ENCODE results near the gene EIF3D.
"Not testable (repeated sequence)": the region's sequence is repeated elsewhere in the genome, so short reads cannot be mapped to it uniquely, and the experiment has no call there.

EIF3D gene

GRCh38 chr22:36522662-36523061 lies 6.3 kb downstream of the EIF3D start:
- Mint-ChIP-seq H3K27me3 (ENCODE audit: low read depth) (no peaks in the 10 kb centered on the region), H3K9me3 (no peaks in the 10 kb centered on the region), H3K27ac (no peak overlapping the region), H3K36me3 (ENCODE audit: low read depth) (peaks cover 81% of the 10 kb centered on the region), H3K4me1 (peaks cover 5% of the 10 kb centered on the region), H3K4me3 (no peak overlapping the region)
- TF ChIP-seq, protein P1, sequence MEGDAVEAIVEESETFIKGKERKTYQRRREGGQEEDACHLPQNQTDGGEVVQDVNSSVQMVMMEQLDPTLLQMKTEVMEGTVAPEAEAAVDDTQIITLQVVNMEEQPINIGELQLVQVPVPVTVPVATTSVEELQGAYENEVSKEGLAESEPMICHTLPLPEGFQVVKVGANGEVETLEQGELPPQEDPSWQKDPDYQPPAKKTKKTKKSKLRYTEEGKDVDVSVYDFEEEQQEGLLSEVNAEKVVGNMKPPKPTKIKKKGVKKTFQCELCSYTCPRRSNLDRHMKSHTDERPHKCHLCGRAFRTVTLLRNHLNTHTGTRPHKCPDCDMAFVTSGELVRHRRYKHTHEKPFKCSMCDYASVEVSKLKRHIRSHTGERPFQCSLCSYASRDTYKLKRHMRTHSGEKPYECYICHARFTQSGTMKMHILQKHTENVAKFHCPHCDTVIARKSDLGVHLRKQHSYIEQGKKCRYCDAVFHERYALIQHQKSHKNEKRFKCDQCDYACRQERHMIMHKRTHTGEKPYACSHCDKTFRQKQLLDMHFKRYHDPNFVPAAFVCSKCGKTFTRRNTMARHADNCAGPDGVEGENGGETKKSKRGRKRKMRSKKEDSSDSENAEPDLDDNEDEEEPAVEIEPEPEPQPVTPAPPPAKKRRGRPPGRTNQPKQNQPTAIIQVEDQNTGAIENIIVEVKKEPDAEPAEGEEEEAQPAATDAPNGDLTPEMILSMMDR (IDR thresholded peaks at IDR 0.05; ENCODE audit: unreplicated experiment in 3 of 3): no peak

DNA sequence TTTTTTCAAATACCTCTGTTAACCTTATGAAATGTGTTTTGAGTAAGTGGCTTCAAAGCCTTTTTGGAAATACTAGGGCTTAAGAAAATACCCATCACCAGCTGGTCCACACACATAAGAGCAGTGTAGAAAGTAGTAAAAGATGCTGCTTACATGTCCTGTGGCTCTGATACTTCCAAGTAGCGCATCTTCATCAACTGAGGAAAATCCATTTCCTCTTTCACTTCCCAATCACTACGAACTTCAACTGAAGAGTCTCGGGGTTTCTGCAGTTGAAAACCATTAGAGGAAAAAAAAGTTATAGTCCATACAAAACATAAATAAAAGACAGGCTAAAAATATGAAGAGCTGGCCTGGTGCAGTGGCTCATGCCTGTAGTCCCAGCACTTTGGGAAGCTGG lies 8.5 kb downstream of the EIF3D start:
- TF ChIP-seq, protein P1 (IDR thresholded peaks at IDR 0.05; ENCODE audit: unreplicated experiment in 3 of 3): no peak
- Mint-ChIP-seq H3K27me3 (ENCODE audit: low read depth) (no peaks in the 10 kb centered on the region), H3K36me3 (ENCODE audit: low read depth) (peaks cover 84% of the 10 kb centered on the region)

DNA sequence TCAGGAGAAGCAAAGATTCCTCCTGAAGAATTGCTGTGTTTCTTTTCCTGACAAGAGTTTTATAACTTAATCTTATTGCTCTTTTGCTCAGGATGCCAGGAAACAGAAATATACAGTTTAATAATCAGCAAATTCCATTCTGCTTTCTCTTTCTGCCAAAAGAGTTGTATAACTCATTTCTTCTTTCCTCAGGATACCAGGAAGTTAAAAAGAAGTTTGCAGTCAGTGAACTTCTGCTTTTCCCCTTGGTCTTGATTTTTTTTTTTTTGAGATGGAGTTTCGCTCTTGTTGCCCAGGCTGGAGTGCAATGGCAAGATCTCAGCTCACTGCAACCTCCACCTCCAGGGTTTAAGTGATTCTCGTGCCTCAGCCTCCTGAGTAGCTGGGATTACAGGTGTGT lies 9.1 kb downstream of the EIF3D start:
- not testable (repeated sequence) for H3K9me3 Mint-ChIP-seq; H3K27ac Mint-ChIP-seq; H3K4me3 Mint-ChIP-seq; H3K27me3 Mint-ChIP-seq (ENCODE audit: low read depth); H3K4me1 Mint-ChIP-seq
- peaks cover 85% of the 10 kb centered on the region for H3K36me3 Mint-ChIP-seq (ENCODE audit: low read depth)

More for the DNA sequence above, 8.5 kb downstream of the EIF3D start:
- H3K27ac Mint-ChIP-seq: no peak overlapping the region
- no peak overlapping the region for H3K4me3 Mint-ChIP-seq
- no peaks in the 10 kb centered on the region for H3K9me3 Mint-ChIP-seq
- H3K4me1 Mint-ChIP-seq: no peaks in the 10 kb centered on the region

DNA sequence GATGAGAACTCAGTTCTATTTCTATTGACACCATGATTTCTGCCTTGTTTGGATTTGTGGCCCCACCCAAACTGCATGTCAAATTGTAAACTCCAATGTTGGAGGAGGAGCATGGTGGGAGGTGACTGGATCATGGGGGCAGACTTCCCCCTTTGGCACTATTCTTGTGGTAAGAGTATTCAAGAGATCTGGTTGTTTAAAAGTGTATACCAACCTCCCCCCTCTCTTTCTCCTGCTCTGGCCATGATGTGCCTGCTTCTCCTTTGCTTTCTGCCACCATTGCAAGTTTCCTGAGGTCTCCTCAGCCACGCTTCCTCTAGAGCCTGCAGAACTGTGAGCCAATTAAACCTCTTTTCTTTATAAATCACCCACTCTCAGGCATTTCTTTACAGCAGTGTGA lies 14.2 kb downstream of the EIF3D start:
- TF ChIP-seq, protein P1 (IDR thresholded peaks at IDR 0.05; ENCODE audit: unreplicated experiment in 3 of 3): no peak
- no peaks in the 10 kb centered on the region for H3K4me1 Mint-ChIP-seq

DNA sequence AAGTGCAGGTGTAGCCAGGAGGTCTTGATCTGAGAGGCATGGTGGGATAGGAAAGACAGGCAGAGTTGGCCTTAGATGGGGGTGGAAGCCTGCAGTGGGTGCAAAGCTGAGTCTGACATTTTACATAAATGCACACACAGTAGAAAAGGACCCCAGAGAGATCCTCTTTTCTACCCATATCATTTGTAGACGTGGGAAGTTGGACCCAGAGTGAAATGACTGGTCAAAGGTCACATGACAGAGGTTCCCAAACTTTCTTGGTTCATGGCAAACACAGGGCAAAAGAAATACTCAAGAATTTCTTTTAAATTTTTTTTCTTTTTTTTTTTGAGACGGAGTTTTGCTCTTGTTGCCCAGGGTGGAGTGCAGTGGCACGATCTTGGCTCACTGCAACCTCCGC lies 16.0 kb downstream of the EIF3D start:
- H3K36me3 Mint-ChIP-seq (ENCODE audit: low read depth): peaks cover 69% of the 10 kb centered on the region
- TF ChIP-seq, protein P1 (IDR thresholded peaks at IDR 0.05; ENCODE audit: unreplicated experiment in 3 of 3): no peak
- no peak overlapping the region for H3K27ac Mint-ChIP-seq

More for the DNA sequence above, 14.2 kb downstream of the EIF3D start:
- Mint-ChIP-seq H3K27me3 (ENCODE audit: low read depth) (no peaks in the 10 kb centered on the region), H3K4me3 (no peak overlapping the region), H3K9me3 (no peaks in the 10 kb centered on the region), H3K36me3 (ENCODE audit: low read depth) (peaks cover 83% of the 10 kb centered on the region), H3K27ac (no peak overlapping the region)

GRCh38 chr22:36512333-36512732 lies 16.6 kb downstream of the EIF3D start:
- no peaks in the 10 kb centered on the region for H3K27me3 Mint-ChIP-seq (ENCODE audit: low read depth)
- peaks cover 64% of the 10 kb centered on the region for H3K36me3 Mint-ChIP-seq (ENCODE audit: low read depth)
- peaks cover 4% of the 10 kb centered on the region for H3K4me1 Mint-ChIP-seq
- H3K9me3 Mint-ChIP-seq: no peaks in the 10 kb centered on the region
- TF ChIP-seq, protein P1 (IDR thresholded peaks at IDR 0.05; ENCODE audit: unreplicated experiment in 3 of 3): no peak
- no peak overlapping the region for H3K27ac Mint-ChIP-seq
- H3K4me3 Mint-ChIP-seq: no peak overlapping the region

More for the DNA sequence above, 16.0 kb downstream of the EIF3D start:
- no peaks in the 10 kb centered on the region for H3K4me1 Mint-ChIP-seq
- no peak overlapping the region for H3K4me3 Mint-ChIP-seq
- no peaks in the 10 kb centered on the region for H3K9me3 Mint-ChIP-seq
- no peaks in the 10 kb centered on the region for H3K27me3 Mint-ChIP-seq (ENCODE audit: low read depth)
